Effector CD8-positive, alpha-beta T cell (primary cell): ENCODE data around the gene NR4A1.

ENCODE experiments used
- DNase-seq: peaks from one replicate; lab custom pipeline; 2025; lab: John Stamatoyannopoulos, UW

The NR4A1 gene

DNA sequence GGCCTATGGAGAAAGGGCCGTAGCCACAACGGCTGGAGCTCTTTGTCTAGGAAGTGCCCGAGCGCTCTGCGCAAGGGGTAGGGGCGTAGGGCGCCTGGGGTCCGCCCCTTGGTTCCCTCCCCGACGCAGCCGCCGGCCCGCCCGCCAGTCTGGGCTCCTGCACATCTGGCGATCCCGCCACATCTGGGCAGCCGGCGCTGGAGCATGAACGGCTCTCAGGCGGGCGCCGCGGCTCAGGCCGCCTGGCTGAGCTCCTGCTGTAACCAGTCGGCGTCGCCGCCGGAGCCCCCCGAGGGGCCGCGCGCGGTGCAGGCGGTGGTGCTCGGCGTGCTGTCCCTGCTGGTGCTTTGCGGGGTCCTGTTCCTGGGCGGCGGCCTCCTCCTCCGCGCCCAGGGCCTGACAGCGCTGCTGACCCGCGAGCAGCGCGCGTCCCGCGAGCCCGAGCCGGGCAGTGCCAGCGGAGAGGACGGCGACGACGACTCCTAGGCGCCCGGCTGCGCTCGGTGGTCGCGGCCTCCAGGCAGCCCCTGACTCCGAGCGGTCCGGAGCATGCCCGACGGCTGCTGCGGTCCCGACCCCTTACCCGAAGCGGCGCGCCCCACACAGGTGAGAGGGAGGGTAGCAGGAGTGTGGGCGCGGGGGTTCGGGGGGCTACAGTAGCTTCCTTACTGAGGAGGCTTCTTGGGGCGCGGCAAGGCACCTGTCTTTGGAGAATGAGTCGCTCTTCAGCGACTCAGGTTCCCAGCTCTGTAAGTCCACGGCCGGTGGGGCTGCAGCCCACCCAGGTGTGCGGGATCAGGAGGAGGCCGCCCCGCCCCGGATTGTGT, 28.5 kb downstream of the NR4A1 start, which contains the start of gene SMIM41:
Gene SMIM41 (plus strand): TSS at position 129 of the 827 bp plus-strand sequence. CDS start 76 bp downstream, at position 205.
- no peak for DNase-seq

DNA sequence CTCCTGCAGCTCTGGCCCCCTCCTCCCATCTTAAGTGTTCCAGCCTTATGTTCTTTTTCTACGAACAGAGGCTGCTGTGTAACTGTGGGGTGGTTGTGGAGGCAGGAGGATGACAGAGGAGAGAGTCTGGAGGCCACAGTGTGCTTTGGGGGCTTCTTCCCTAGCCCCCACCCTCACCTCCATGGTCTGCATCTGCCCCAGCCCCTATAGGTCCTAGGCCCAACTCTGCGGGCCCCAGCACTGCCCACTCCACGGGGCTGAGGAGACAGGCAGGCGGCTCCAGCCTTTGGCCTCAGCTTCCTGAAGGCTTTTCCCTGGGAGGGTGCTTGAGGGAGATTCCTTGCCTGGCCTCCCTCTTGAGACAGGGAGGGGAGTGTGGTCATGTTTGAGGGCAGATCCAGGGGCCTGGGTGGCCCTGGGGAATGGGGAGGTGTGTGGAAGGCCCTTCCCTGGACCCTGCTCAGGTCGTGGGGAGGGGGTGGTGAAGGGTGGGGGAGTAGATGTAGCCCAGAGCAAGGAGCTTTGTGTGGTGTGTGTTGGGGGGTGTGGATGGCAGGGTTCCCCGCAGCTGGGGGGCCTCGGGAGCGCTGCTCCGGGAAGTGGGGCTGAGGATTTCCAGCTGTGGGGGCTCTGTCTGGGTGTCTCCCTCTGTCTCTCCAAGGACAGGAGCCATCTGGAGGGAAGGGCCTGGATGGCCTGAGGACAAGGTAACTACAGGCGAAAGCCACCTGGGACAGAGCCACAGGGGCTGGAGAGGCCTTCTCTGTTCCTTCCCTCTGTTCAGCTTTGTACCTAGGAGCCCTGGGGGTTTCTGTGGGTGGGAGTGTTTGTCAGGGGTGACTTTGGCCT, 29.4 kb downstream of the NR4A1 start:
- DNase-seq, result no peak

DNA sequence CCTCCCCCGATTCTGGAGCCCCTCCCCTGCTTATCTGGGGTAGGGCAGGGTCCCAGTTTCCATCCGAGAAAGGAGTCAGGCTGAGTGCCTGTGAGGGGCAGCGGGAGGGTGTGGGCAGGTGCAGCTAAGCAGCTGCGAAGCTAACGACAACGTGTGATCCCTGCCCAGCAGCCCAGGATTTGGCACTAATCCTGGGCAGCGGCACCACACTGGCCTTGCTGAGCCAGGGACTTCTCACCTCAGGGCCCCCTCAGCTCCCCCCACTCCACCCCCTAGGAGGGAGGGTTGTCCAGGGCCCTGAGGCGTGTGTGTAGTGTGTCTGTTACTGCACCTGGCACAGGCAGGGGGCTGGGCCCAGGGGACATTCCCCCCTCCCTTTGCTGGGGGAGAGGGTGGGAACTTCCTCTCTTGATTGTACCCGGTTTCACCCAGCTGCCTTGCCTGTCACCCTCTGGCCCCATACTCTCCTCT, 30.1 kb downstream of the NR4A1 start:
- DNase-seq, result no peak

DNA sequence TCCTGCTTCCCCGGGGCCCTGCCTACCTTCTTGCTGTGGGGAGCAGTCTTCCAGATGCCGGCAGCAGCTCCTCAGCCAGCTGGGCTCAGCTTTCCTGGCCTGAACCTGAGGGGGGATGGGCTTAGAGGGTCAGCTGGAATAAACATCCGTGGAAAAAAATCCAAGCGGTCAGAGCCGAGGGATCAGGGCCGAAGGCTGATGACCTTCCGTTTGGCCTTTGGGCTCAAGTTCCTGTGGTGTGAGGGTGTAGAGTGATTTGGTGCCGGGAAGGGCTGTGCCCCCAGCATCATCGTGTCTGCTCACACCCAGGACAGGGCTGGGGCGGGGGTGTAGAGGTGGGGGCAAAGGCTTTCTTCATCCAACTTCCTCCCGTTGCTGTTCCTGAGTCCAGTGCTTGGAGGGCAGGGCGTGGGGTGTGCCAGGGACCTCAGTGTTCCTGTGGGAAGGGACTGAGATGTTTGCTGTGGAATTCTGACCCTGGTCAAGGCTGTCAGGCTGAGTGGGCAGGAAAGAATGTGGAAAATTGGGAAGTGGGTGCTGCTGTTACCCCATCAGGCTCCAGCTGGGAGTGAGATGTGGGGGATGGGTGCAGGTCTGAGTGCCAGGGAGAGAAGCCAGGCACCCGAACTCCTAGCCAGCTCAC, 30.9 kb downstream of the NR4A1 start:
- DNase-seq, result no peak

DNA sequence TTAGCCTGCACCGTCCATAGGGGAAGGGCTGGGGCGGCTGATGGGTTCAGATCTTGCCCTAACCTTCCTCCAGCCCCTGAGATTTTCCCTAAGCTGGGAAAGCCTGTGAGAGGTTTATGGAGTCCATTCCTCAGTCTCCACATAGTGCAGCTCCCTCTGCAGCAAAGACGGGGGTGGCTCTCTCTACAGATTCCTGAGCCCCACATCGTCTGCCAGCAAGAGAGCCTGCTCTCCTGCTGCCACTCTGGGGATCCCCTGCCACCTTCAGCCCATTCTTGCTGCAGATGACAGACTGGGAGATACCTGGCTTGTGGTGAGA, 31.4 kb downstream of the NR4A1 start:
- DNase-seq, result no peak

DNA sequence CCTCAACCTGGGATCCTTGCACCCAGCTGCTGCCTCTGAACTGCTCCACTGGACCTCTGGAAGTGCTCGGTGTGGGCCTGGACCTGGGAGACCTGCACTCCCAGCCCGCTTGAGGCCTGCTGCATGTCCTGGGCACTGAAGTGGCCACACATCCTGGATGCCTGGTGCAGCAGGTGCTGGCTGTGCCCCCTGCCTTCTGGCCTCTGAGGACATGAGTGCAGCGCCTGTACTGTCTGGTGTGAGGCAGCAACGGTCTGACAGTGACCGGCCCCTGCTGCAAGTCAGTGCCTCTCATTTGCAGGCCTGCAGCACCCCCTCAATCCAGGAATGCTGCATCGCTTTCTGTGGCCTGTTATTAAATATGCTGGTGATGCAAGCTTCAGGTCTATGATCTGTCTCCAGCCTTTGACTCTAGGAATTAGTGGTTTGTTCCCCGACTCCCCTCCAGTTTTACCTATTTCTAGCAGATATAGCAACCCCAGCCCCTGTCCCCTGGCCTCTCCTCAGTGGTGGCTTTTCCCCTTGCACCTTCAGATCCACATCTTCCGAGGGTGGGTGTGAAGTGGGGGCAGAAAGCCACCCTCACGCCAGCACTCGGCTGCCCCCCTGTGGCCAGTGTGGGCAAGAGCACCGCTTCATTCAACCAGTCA, 31.9 kb downstream of the NR4A1 start:
- peak; percentile 68 for DNase-seq

DNA sequence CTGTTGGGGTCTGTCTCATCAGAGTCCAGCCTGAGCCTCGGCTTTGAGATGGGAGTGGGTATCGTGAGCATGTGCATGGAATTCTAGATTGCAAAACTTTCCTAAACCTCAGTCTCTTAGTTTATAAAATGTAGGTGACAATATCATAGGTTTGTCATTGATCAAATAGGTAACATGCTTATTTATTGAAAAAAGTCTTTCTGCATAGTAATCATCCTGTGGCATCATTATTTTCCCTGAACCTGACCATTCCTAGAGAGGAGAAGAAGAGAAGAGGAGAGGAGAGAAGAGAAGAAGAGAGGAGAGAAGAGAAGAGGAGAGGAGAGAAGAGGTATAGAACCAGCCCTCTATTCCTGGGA, 32.4 kb downstream of the NR4A1 start:
- DNase-seq, result no peak

DNA sequence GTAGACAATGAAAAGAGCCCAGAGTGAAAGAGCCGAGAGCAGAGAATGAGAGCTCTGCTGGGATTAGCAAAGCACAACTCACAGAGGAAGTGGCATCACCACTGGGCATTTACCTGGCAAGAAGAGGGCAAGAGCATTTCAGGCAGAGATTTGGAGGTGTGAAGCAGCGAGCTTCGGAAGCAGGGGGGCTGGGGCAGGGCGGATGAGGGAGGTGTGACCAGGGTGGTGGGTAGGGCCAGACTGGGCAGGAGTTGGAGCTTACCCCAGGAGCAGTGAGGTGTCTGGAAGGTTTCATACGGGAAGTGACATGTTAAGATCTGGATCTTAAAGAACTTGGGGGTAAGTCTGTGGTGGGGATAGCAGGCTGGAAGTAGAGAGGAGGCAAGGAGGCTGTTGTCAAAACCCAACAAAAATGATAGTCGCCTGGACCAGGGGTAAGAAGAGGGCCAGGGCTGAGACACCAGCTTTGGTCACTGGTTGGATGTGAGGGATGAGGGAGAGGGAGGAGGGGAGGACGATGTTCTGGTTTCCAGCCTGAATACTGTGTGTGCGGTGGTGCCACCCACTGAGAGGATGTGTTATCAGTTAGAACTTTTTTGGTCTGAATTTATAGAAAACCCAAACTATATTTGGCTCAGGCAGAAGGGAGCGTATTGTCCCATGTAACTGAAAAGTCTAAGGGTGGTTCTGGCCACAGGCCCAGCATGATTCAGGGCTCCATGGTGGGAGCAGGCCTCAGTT, 33.4 kb downstream of the NR4A1 start:
- no peak for DNase-seq

DNA sequence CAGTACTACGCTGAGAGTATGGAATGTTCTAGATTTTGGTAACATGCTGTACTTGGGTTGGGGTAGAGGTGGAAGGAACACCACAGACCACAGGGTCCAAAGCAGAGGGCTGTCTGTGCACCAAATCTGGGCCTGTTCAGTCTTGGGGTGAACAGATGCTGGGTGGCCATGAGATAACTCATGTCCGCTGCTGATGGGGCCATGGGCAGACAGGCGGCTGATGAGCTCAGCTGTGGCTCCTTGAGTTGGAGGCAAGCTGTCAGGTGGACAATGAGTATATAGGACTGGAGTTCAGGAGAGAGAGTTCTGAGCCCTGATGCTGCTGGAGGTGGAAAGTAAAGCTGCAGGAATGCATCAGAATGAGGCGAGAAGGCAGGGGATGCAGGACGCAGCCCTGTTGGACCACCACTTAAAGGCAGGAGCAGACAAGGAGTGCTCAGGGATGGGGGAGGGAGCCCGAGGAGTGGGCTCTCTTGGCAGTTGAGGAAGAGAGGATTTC, 34.5 kb downstream of the NR4A1 start:
- DNase-seq, result no peak

DNA sequence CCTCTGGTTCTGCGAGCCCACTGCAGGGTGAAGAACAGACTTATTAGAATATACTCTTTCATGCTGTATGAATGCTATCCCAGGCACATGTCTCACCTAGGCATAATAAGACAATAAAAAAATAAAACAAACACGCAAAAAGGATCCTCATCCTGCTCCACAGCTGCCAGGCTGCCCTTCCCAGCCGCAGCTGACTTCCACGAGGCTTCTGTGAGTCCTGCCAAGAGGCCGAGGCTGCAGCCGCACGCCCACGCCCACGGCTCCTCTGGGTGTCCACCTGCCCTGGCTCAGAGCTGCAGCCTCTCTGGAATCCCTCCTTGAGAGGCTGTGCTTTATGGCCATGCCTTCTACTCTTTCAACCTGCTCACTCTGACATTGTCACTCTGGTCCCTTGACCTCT, 35.1 kb downstream of the NR4A1 start:
- DNase-seq, result no peak

DNA sequence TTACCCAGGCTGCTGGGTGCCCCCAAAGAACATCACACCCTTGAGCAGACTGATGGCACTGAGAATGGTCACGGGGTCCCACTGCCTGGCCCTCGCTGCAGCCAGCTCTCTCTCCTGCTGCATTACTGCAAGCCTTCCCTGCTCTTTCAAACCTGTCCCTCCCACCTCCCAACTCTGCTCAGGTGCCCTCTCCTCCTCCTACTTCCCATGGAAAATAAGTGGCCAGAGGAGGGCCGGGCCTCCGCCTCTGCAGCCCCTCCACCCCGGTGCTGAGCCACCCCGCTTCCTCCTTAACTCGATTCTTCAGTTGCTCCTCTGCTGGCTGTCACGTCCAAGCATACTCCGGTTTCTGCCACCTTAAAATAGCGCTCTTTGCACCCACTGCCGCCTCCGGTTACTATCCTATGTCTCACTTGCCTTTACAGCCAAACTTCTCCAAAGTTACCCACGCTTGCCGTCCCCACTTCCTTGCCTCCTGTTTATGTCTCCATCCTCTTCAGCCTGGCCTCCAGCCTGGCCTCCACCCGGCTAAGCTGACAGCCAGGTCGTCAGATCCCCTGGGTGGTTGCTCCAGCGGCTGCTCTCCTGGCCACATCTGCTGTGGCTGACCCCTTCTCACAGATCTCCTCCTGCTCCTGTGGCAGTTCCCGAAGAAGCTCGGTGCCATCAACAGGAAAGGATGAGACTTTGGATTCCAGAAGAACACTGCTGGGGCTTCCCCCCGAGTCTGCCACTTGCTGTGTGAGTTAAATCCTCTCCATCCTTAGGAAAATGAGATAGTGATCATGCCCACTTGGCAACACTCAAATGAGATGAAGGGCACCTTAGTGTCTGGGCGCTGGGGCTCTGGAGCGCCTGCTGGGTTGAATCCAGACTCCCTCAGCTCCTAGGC, 35.9 kb downstream of the NR4A1 start:
- DNase-seq, result no peak

DNA sequence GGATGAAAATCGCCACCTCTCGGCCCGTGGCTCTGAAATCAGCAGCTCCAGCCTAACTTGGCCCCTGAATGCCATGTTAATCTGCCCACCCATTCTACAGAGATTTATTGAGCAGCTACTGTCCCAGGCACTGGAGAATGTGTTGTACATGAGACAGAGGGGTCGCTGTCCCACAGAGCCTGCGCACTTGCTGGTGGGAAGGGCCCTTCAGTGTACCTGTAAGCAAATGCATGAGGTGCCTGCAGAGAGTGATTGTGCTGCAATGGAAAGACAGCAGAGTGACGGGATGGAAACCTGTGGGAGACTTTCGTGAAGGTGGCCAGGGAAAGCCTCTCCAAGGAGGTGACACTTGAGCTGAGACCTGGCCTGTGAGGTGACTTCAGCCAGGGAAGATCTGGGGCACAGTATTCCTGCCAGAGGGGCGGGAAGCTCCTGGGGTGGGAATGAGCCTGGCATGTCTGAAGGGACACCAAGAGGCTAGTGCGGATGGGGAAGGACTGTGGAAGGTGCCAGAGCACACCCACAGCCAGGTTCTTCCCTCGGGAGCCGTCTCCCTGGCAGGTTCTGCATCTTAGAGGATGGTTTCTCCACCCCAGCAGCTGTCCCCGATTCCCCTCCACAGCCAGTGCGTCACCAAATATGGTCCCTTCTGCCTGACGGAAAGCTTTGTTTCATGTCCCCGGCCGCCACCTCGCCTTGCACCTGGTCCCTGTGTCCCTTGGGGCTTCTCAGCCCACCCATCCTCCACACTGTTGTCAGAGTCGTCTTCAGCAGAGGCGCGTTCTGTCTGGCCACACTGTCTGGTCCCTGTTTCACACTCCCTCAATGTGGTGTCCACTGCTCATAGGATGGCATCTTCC, 36.9 kb downstream of the NR4A1 start:
- no peak for DNase-seq

DNA sequence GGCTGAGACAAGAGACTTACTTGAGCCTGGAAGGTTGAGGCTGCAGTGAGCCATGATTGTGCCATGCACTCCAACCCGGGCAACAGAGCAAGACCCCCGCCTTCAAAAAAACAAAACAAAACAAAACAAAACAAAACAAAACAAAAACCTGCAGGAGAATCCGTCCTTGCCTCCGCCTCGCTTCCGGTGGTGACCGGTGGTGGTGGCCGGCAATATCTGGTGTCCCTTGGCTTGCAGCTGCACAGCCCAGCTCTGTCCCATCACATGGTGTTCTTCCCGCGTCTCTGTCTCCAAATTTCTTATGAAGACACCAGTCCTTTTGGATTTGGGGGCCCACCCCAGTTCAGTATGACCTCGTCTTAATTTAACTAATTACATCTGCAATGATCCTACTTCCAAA, 38.2 kb downstream of the NR4A1 start:
- DNase-seq, result no peak

DNA sequence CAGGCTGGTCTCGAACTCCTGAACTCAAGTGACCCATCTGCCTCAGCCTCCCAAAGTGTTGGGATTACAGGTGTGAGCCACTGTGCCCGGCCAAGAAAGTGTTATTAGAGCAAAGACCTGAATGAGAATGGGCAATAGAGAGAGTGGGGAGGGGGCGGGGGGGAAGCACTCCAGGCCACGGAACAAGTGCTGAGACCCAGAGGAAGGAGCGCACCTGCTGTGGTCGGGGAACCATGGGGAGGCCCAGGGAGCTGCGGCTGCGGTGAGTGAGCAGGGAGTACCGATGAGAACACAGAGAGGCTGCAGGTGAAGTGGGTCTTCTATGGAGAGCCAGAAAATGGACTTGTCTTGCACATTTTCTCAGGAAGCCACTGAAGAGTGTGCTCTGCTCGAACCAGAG, 39.0 kb downstream of the NR4A1 start:
- no peak for DNase-seq

DNA sequence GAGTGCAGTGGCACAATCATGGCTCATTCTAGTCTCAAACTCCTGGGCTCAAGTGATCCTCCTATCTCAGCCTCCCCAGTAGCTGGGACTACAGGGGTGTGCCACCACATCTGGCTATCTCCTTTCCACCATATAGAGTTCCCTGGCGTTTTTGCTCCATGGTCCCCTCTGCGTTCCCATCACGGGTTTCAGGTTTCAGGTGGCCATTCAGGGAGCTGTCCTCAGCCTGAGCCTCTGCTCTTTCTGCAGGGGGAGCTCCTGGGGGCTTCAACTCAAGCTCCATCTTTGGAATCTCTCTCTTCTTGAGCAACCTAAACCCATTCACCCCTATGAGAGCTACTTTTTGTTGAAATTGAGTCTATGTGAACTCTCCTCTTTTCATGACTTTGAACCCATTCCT, 39.8 kb downstream of the NR4A1 start:
- no peak for DNase-seq

DNA sequence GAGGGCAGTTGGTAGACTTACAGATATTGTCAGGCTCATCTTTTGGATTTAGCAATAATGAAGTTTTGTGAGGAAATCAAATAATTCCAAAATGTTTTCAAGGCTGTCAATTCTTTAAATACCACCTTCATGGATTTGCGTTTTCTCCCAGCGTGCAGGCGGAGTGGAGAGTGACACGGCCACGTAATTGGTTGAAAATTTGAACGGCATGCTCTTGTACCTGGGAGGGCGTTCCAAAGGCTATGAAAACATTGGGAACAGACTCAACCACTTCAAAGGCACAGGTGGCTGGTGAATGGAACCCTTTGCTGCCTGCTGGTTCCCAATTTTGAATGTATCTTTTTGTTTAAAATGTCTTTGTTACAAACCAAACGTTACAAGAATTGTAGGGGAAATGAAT, 40.6 kb downstream of the NR4A1 start:
- no peak for DNase-seq

DNA sequence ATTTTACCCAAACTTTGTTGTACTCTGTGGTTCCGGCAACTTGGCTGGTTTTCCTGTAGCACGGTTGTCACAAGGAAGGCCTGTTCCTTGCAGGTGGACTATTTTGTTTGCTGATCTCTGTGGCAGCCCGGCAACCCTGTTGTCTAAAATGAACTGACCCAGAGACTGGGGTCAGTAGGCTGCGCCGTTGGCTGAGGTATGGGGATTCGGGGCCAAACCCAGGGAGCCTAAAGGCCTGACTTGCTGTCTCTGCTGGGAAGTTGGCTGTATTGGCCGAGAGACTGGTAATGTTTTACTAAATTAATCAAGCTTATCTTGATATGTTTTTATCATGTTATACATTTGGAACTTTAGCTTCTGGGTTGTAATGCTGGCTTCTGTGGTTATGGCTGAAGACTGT, 42.1 kb downstream of the NR4A1 start:
- no peak for DNase-seq

DNA sequence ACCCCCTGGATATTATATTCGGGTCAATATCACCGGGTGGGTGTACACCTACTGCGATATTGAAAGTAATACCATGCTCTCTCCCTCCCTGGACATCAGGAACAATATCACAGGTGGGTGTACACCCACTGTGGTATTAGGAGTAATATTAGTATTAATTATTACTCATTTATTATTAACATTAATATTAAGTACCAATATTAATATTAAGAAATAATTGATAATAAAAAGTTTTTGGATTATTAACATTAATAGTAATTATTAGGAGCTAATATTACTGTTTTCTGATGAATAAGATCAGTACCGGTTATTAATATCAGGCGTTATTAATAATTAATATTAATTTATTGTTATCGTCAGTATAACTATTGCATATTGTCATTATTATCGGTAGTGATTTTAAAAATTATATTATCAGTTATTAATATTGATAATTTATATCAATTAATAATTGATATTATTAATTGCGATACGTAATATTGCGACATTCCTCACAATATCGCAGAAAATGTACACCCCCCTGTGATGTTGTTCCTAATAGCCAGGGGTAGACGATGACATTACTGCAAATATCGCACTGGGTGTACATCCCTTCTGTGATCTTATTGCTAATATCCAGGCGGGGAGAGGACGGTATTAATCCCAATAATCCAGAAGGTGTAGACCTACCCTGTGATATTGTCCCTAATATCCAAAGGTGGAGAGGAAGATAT, 45.2 kb downstream of the NR4A1 start:
- no peak for DNase-seq
